Measurements from ENCODE around the gene PGM2L1. TPM values are rescaled to one million over a fixed set of nuclear protein-coding genes. Genes with fewer than 3 reads are reported as not detected.
A peak's percentile ranks its signal among the peaks of the same experiment; 100 is the strongest.
"Not testable (repeated sequence)": the region's sequence is repeated elsewhere in the genome, so short reads cannot be mapped to it uniquely, and the experiment has no call there.

The PGM2L1 gene
- 31.4 and 40.1 TPM in 2 replicates for total RNA-seq

DNA sequence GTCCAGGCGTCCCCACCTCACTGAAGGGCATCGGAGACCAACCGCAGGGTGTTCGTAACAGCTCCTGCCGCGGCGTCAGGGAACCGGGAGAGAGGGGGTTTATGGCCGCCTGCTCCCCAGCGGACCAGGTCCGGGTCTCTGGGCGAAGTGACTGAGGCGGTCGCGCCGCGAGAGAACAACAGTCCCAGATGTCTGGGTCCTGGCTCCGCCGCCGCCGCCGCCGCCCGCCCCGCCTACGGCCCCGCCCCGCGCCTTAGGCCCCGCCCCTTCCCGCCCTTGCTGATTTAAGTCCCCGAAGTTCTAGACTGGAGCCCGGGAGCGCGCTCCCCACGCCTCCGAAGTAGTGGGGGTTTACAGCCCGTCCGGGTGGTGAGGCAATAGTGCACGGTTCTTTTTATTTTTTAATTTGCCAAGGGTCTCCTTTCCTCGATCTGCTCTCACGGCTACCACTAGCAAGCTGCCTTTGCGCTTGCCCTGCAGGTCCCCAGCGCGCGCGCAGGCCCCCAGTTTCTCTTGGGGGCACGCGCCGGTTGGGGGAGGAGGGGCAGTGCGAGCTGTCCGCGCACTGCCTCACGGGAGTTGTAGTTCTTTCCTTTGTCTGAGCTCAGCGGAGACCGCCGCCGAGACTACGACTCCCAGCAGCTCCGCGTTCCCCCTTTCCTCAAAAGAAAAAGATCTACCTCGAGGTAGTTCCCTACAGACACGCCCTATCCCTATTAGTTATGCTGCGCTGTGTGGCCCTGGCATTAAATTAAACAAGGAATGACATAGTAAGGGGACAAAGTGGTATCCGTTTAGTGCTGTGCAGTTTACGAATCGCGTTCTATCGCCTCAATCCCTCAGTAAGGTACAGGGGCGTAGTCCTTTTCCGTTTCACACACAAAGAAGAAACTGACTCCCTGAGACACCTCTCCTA, at the start of gene PGM2L1:
PGM2L1 (minus strand) TSS at position 190 of the 916 bp plus-strand sequence. CDS start 272 bp downstream, outside the sequence.
- DNase-seq (ENCODE audit: low read depth in 2 of 2): peak; percentile 96

DNA sequence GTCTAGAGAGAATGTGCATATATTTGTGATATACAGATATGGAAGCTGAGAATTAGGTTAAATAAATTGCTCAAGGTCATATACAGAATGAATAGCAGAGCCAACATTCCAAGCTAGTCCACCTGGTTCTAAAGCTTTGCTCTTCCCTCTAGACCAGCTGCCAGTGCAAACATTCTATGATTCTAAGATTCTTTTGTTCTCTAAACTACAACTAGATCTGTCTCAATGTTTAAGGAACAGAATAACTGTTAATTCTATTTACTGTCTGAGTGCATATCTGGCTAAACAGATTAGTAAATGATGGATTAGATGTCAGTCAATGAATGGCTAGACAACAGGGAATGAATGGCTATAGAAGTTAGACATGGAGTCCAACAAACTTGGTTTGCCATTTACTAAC, 49.5 kb upstream of the PGM2L1 start:
- no peak for DNase-seq (ENCODE audit: low read depth in 2 of 2)

DNA sequence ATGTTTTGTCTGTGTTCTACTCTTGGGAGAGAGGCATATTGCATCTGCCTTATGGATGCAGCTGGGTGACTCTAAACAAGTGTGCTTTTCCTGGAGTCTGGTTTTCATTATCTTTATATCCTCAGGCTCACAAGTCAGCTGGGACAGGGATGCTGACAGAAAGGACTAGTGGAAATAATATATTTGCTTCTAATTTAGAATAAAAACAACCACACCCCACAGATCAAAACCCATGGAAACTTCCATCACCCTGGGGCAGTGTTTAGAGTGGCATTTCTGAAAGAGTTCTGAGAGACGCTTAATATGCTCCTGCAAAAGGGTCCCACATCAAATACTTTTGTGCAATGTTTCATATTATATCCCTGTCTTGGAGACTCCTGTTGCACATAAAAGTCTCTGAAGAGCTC, 48.3 kb upstream of the PGM2L1 start:
- DNase-seq (ENCODE audit: low read depth in 2 of 2): no peak

DNA sequence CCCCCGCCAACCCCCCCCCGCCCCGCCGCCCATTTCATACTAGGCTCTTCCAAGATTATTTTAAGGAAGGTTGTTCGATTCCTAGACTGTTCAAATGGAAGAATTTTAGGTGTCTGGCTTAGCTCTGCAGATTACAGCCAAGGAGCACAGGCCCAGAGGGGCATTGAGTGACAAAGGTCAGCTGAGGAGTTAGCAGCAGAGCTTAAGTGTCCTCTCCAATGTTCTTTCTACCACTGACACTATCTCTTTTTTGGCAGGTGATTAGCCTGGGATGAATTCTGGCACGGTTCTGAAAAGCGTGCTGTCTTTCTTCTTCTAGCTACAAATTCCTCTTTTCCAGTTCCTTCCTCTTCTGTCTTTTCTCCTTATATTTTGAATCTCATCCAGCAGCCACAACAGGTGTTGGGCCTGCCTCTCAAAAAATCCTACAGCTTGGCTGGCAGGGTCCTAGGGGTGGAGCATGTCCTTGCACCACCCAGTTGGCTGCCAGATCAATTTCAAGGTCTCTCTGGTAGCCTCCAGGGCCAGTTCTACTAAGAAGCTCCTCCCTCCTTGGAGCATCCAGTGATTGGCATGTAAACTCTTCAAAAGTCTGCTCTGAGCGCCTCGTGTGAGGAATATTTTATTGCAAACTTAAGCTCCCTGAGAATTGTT, 46.1 kb upstream of the PGM2L1 start:
- DNase-seq (ENCODE audit: low read depth in 2 of 2): no peak

DNA sequence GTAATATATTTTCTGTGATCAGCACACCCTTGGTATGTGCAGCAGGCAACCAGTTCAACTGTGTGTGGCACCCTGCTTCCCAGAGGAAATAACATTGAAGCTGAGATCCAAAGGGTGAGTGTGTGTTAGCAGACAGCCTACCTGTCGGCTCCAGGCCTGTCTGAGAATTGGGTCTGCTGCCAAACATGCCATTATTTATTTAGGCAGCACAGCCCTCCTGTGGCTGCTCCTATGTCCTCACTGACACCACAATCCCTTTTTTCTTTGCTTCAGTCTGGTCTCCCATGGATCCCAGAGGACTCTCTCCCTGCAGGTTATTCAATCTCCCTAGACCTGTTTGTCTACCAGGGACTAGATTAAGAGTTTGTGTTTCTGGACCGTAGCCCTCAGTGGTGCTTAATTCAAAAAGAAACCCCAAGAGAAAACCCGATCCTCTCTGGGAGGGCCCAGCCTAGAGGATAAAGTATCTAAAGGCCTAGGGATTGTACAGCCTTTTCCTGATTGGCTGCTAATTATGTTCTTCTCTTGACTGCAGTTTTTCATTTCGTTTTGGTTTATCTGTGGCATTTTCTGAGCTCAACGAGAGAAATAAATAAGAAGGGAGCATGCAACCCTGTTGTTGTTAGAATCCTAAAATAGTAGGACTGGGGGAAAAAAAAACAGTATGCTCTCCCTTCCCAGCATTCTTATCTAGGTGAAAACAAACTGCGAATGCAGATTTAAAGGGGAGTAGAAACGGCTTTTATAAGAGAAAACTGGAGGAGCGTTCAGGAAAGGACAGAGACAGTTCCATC, 45.0 kb upstream of the PGM2L1 start:
- peak; percentile 25 to 91 for DNase-seq (ENCODE audit: low read depth in 2 of 2)

DNA sequence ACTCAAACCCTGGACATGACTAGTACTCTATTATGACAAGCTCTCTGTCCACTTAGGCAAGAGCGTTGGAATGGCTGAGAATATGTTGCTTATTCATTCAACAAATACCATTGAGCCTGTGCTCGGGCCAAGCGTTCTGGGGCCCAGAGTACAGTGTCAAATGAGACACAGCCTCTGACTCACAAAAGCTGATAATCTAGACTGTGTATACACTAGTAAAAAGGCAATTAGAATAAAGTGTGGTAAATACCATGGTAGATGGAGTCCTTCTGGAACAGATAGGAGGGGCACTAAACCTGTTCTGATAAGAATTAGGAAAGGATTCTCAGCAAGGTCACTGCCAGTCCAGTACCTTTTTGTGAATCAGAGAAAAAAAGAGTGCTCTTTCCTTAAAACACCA, 44.4 kb upstream of the PGM2L1 start:
- DNase-seq (ENCODE audit: low read depth in 2 of 2): no peak

DNA sequence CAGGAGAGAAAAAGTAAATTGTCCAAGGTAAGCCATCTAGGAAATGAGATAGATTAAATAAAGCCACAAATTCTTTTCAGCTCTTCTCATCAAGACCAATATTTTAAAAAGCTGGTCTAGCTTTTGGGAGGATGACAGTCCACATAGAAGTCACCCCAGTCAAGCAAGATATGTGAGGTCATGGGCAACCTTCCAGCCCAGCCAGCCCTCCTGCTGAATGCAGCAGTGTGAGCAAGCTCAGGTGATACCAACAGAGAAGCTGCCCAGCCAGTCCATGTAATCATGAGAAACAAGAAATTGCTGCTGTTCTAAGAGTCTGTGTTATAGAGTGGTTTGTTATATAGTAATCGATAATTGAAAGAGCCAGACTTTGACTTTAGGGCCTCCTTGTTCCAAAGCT, 40.4 kb upstream of the PGM2L1 start:
- DNase-seq (ENCODE audit: low read depth in 2 of 2): no peak

DNA sequence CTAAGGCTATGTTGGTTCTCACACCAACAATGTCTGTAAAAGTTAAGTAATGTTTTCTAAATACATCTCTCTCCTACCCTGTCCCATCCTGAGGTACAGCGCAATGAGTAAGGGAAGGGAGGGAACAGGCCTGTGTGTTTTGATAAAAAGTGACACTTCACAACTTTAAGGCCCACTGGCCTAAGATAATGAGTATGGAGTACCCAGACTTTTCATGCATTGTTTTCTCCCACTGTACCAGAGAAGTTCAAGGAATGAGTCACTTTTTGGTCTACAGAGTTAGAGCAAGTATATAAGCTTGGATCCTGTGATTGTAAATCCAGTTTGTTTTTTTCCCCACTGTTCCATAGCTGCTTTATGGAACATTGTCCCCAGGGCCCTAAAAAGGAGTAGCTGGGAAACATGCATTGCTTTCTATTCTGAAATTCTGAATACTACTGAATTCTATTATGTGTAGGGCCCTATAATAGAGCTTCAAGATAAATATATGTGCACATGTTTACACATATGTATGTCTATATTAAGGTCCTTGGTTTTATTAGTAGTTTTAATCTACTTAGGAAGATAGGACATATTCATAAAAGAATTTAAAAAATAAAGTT, 39.3 kb upstream of the PGM2L1 start:
- DNase-seq (ENCODE audit: low read depth in 2 of 2): peak in 1 of 2 donors; percentile 43

DNA sequence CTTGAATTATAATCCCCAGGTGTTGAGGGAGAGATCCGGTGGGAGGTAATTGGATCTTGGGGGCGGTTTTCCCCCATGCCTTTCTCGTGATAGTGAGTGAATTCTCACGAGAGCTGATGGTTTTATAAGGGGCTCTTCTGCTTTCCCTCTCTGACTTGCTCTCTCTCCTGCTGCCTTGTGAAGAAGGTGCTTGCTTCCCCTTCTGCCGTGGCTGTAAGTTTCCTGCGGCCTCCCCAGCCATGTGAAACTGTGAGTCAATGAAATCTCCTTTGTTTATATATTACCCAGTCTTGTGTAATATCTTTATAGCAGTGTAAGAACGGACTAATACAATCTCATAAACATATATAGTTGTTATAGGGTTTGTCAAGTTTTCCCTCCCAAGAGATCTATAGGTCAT, 36.3 kb upstream of the PGM2L1 start:
- peak in 1 of 2 donors; percentile 34 for DNase-seq (ENCODE audit: low read depth in 2 of 2)

DNA sequence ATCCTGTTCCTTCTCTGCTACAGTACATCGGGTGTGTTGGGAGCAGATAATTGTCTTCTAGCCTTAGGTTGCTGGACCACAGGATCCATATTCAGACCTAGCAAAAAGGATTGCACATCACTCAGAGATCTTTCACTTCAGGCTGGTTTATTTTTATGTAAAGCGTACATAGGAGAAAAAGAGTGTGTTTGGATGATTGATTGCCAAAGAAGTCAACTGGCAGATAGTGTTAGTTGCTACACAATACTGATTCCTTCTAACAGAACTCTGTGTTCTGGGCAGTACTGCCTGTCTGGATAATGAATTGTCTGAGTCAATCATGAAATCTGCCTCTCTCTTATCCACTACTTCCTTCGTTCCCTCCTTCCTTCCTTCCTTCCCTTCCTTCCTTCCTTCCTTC, 31.0 kb upstream of the PGM2L1 start:
- no peak for DNase-seq (ENCODE audit: low read depth in 2 of 2)

DNA sequence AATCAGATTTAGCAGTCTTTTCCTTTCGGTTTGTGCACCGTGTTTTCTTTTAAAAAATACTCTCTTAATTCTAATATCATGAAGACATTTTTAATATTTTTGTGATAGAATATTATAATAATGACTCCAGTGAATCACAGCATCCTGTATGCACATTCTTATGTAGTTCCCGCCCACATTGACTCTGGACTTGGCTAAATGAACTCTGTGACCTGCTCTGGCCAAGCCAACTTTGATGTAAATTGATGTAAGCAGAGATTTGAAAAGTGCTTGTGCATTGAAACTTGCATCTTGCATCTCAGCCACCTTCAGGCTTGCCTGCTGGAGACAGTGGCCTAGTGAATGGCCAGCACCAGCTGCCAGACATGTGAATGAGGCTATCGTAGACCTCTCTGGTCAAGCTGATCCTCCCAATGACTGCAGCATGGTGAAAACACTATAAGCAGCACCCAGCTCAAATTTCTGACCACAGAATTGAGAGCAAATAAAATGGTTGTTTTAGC, 29.2 kb upstream of the PGM2L1 start:
- peak; percentile 36 to 85 for DNase-seq (ENCODE audit: low read depth in 2 of 2)

DNA sequence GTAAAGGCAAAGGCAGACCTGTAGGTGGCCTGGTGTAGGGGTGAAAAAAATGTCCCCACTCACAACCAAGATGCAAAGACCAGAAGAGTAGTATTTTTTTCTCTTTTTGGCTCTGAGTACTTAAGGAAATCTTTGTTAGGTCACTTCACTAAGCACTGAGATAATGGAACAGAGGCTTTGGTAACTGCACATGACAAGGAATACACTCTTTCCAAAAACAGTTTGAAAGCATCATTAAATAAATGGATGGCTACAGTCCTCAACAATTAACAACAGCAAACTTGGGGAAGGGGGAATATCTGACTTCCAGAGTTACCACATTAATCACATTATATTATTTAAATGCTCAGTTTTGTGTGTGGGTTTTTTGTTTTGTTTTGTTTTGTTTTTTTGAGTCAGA, 26.9 kb upstream of the PGM2L1 start:
- no peak for DNase-seq (ENCODE audit: low read depth in 2 of 2)

DNA sequence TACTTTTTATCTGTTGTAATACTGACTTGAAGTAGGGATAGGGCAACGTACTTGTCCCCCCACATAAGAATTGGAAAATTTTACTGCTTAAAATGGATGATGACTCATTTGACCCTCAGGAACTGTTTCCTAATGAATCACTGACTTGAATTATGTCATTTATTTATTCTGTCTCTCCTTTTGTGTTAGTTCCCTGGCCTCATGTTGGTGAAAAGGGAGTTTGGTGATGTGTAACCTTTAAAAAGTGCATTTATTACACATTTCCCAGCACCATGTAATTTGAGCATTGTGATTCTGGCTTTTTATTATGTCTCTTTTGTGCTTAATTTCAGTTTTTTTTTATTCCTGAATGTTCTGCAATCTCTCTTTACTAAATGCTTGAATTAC, 20.3 kb upstream of the PGM2L1 start:
- peak; percentile 81 for DNase-seq (ENCODE audit: low read depth in 2 of 2)

DNA sequence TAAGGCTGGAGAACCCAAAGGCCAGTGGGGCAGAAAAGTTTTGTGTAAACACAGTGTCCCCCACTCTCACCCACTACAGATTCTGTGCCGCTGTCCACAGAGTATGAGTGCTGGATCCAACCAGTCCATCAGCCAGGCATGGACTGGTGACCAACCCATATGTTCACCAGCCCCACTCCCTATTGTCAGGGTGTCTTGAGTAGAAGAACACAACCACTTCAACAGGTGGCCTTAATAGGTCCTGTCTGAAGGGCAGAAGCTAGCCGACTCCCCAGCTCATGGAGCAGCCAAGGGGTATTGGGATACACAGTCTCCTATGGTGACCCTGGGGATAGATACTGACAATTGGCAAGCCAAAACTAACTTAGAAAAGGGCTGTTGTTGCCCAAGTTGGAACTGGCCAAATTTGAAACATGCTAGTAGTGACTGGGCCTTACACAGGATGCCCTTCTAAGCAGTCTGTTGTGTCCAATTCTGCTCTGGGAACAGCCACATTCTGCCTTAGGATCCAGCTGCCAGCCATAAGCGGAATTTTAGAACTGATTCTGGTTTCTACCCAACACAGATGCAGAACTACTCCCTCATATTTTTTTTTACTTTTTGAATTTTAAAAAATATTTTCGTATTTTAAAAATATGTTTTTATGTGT, 19.8 kb upstream of the PGM2L1 start:
- DNase-seq (ENCODE audit: low read depth in 2 of 2): peak; percentile 17 to 27

DNA sequence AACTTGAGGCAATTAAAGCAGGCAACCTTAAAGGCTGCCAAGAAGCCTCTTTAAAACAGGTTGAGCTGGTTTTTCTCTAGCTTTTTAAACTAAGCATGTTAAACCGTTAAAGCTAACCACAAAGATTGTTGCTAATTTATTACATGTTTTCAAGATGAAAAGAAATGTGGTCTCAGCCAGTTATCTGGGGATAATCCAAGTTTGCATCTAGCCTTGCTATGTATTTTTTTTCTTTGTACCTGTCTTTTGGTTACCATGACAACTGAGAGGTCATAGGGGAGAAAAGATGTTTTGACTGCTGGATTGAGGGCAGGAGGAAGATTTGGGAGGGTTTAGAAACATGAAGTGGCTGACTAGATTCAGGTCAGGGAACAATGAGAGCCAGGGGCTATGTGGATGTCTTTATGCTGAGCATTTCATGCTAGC, 19.2 kb upstream of the PGM2L1 start:
- no peak for DNase-seq (ENCODE audit: low read depth in 2 of 2)

DNA sequence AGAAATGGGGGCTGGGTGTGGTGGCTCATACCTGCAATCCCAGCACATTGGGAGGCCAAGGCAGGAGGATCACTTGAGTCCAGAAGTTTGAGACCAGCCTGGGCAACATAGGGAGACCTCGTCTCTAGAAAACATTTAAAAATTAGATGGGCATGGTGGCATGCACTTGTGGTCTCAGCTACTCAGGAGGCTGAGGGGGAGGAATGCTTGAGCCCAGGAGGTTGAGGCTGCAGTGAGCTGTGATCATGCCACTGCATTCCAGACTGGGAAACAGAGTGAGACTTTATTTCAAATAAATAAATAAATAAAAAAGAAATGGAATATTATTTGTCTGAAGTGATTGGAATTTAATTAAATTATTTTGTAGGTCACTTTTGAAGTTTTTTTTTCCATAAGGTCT, 18.7 kb upstream of the PGM2L1 start:
- not testable (repeated sequence) for DNase-seq (ENCODE audit: low read depth in 2 of 2)

DNA sequence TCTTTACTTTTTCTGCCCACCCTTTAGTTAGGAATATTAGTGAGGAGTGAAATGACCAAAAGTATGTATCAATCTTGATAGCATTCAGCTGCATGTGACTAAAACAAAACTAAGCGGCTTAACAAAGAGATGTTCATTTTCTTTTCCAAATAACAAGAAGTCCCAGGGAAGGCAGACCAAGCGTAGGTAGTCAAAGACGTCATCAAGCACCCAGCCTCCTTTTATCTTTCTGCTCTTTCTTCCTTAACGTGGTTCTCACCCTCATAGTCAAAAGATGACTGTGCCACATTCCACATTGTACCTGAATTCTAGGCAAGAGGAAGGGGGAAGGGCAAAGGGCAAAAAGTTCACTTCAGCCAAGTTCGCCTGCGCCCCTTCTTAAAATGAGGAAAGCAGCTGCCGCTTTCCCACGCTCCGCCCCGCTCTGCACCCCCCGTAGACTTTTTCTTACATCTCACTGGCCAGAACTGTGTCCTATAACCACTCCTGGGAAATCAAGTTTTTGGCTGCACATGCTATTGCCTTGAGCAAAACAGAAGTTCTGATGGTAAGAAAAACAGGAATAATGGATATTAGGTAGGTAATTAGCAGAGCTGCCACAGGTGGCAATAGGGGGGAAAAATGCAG, 14.6 kb upstream of the PGM2L1 start:
- DNase-seq (ENCODE audit: low read depth in 2 of 2): no peak

DNA sequence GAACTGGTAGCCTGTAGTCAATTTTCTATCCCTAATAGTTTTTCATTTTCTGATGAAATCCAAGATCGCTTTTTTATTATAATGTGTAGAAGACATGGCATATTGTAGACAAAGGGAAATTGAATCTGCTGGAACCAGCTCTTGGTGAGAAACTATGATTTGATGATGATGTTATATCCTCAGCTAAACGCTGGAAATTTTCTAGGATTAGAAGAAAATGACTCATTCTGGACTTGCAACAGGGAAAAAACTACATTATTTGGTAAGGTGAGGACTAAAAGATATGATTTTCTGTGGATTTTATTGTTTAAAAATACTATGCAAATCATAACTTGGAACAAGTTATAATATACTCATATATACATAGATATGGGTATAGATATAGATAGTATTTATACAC, 14.1 kb upstream of the PGM2L1 start:
- DNase-seq (ENCODE audit: low read depth in 2 of 2): peak in 1 of 2 donors; percentile 15

DNA sequence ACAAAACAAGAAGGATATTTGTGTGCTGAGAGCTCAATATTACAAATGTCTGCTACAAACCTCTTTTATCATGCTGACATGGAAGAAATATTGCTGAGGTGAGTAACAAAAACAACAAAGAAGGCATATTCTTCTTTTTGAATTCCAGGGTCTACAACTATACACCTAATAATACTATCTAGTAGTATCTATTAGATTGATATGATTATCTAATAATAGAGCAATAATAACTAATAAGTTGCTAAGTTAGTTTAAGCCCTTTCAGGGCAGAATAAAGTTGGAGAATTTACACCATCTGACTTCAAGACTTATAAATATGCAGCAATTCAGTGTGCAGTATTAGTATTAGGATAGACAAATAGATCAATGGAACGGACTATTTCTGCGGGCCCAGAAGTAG, 11.4 kb upstream of the PGM2L1 start:
- DNase-seq (ENCODE audit: low read depth in 2 of 2): no peak

DNA sequence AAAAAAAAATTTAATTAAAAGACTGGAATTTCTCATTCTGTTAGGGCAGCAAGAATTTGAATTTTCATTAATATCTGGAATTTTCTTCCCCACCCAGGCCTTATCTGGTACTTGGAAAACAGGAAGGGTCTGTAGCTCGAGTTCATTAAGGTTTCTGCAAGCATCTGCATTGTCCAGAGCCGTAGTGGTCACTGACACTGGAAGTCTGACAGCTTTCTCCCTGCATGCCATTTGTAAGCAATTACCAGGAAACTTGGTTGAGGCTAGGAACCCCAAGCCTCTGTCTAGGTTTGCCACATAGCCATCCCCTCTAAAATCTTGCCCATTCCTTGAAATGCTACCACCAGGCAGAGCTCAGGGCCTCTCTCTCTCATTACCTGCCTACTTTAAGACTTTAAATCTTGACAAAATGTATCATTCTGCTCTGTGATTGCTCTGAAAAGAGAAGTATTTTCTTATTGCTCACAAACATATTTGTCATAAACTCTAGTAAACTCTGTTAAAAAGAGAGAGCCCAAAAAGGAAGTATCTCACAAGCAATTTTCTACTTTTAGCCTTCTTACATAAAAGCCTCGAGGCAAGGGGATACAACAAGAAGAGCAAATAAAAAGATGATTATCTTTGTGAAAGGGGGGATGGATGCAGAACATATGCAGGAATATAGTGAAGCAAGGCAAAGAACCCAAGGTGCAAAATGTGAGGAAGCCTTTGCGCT, 5.5 kb upstream of the PGM2L1 start:
- no peak for DNase-seq (ENCODE audit: low read depth in 2 of 2)

All from lung microvascular endothelial cell (primary cell).